HG02943 (cell line): ENCODE results near the gene TTC27.
"Not testable (repeated sequence)": the region's sequence is repeated elsewhere in the genome, so short reads cannot be mapped to it uniquely, and the experiment has no call there.

Experiments
- ATAC-seq: cut with Tn5 transposase; IDR thresholded peaks from one replicate; pipeline ENCODE4 v1.9.1; 2021; ENCODE audit warnings: mild to moderate bottlenecking, low read depth, moderate library complexity; ENCODE audit not compliant: unreplicated experiment

The TTC27 gene

DNA sequence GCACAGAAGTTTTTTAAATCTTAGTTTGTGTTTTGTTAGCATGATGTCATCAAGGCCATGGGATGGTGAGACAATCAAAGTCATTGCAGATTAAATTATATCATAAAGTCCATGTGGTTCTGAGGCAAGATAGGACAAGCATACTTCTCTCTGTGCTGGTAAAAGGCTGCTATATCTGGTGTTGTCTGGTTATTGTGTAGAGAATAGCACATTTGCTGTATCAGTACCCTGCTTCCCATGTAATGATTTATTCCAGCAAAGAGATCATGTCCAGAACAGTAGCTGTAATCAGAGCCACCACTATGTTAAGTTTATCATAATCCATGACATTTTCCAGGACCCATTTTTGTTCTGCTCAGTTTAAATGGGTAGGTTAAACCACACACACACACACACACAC lies 123.0 kb downstream of the TTC27 start:
- no peak for ATAC-seq

DNA sequence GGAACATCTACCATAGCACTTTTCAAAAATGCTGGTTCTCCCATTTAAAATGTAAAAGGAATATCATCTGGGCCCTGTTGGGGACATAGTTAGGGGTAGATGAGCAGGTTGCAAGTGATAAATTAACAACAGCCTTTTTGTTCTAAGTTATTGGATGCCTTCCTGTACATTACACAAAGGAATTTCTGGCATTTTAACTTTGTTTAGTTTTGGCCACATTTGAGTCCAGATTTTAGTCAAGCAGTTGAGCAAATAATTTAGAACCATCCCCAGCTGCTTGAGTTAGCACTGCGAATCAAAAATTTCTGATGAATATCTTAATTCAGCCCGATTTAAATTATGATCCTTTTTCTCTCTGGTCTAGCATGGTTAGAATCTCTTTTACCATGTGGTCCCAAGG lies 124.4 kb downstream of the TTC27 start:
- no peak for ATAC-seq

DNA sequence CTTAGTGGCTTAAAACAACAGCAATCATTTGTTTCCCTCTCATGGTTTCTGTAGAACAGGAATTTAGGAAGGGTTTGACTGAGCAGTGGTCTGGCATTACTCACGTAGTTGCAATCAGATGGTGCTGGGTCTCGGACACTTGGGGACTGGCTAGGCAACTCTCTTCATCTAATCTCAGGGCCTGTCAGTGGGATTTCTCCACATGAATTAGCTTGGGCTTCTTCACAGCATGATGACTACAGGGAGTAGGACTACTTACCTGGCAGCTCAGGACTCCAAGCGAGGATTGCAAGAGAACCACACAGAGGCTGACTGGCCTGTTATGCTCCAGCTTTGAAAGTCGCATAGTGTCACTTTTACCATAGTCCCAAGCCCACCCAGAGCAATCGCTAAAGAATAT lies 125.1 kb downstream of the TTC27 start:
- no peak for ATAC-seq

DNA sequence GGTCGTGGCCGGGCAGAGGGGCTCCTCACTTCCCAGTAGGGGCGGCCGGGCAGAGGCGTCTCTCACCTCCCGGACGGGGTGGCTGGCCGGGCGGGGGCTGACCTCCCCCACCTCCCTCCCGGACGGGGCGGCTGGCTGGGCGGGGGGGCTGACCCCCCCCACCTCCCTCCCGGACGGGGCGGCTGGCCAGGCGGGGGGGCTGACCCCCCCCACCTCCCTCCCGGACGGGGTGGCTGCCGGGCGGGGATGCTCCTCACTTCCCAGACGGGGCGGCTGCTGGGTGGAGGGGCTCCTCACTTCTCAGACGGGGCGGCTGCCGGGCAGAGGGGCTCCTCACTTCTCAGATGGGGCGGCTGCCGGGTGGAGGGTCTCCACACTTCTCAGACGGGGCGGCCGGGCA lies 126.8 kb downstream of the TTC27 start:
- ATAC-seq = not testable (repeated sequence)

DNA sequence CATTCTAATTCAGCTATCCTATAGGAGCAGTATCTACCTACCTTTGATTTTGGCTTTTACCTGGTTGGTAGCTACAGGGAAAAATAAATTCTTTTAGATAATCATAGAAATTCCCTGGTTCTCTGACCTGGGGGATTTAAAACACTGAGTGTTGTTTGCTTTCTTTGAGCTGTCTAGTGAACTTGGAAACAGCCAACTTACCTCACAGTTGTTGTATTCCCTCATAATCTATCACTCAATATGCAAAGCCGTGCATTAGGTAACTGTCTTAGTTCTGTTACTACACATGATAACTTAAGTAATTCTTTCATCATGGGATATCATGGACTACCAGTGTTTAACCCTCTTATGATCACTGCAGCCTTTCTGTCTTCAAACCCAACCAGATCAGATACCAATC lies 127.8 kb downstream of the TTC27 start:
- no peak for ATAC-seq

DNA sequence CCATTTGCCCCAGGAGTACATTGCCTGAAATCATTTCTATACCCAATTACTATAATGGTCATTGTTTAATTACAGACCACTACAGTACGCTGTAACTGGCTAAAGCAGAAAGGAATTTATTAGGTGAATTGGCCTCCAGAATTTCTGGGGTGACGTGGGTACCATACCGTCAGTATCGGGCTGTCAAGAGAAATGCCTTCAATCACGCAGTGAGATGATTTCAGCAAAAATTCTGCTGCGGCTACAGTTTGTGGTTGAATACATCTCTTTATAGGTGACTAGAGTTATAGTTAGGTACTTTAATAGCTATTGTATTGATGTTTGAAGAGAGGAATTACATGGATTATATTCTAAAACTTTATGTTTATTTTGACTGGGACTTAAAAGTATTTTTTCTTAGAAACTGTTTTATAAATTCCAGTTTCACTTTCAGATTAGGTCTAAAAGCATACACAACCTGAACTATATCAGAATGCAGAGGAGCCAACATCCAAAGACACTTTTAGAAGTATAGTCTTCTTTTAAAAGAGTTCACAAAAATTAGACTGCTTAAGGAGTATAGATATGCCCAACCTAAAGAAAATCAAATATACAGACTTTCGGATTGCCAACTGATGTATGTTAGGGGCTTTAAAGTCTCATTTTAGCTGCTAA lies 128.4 kb downstream of the TTC27 start:
- ATAC-seq = no peak

DNA sequence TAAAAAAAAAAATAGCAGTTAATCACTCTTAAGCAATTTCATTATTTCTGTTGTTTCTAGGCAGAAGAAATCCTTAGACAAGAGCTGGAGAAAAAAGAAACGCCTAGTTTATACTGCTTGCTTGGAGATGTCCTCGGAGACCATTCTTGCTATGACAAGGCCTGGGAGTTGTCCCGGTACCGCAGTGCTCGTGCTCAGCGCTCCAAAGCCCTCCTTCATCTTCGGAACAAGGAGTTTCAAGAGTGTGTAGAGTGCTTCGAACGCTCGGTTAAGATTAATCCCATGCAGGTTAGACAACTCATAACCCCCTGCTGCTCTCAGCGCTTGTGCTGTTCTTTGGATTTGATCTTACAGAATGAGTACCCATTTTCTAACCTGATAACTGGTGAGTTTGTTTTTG lies 130.4 kb downstream of the TTC27 start:
- no peak for ATAC-seq

DNA sequence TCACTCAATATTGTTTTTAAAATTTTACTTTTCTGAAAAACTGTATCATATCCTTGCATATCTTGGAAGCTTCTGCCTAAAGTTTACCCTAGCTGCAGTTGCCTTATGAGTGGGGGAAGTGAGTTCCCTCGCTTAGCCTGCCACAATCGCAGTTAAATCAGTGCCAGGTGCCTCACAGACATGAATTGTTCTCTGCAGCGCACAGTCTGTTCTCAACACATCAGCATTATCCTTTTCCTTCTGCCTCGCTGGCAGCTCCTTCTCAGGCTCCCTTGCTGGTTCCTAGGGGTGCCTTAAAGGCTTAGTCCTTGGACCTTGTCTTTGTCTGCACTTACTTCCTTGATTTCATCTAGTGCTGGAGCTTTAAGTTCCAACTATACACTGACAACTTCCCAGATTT lies 132.8 kb downstream of the TTC27 start:
- no peak for ATAC-seq

DNA sequence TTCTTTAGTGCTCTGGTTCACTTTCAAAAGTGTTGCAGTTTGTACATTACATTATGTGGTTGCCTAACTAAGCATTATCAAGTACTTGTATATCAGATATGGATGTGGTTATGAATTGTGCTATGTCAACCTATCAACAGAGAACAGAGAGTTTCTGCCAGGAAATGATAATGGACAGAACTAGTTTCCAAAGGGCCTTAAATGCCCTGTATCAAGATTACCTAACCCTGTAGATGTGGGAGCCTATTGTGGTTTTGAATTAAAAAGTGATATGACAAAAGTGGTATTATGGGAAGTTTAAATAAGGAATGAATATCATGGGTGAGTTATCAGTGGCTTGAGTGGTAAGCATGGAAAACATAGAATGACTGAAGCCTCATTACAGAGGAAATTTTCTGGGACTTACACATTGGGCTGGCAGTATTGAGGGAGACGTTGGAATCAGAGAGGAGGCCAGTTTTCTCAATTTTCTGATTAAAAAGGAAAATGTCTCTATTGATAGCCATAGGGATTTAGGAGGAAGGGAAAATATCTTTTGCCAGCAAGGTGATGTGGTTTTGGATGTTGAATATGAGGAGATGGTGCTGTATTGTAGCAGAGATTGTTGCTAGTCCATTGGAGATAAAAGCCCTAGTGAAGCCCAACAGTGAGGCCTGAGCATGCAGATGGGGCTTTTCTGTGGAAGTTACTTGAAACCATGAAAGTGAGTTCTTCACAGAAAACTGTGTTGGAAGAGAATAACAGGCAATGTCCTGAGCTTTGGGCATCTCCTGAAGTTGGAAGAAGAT lies 140.7 kb downstream of the TTC27 start:
- ATAC-seq = no peak

DNA sequence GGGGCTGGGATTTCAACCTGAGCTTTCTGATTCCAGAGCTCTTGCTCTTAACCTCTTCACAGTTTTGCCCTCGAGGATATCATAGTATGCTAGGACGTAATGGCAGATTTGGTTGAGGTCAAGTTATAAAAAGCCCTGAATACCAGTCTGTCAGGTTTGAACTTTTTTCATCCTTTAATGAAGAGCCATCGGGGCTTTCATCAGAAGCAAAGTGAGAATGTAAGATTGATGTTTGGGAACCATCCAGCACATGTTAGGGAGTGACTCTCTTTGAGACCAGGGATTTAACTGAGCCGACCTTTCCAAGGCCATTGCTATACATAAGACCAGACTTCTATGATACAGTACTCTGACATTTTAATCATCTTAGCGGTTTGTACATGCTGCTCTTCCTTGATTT lies 142.5 kb downstream of the TTC27 start:
- no peak for ATAC-seq

DNA sequence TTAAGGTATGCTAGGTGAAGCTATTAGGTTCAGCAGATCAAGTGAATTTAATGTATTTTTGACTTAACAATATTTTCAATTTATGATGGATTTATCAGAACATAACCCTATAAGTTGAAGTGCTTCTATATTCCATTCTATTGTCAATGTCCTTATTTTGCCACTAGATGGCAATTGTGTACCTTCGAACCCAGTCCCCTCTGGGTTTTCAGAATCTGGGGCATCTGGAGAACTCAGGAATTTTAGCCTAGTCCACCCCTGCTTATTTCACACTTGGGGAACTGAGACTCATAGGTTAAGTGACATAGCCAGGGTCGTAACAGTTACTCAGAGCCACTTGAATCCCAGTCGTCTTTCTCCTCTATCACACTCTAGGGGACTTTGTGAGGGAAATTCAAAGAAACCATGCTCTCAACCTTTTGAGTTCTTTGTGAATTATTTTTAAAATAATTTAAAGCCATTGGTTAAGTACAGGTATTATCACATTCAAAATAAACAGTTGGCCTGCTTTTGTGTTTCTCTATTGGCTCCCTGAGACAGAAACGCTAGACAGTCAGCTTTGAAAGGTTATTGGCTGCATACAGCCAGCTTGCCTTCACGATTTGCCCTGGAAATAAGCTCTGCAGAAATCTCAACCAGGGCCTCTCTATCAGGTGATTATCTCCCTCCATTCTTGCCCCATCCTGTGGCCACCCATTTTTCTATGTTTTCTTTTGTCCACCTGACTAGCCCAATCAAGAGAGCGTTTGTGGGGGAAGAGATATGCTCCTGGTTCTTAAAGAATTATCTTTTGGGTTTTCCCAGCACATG lies 145.0 kb downstream of the TTC27 start:
- no peak for ATAC-seq

DNA sequence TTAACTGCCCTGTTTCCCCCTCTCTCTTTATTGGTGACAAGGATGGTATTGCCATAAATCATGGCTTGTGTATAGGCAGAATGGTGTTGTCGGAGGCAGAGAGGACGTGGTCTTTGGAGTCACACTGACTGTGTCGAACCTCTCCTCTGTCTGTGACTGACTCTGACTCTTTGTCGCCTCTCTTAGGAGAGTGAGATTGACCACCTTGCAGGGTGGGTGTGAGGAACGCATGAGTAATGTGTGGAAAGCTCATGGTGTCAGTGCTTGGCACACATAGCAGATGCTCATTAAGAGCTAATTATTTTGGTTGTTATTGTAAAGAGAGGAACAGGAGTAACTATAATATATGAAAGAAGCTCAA lies 145.6 kb downstream of the TTC27 start:
- no peak for ATAC-seq

DNA sequence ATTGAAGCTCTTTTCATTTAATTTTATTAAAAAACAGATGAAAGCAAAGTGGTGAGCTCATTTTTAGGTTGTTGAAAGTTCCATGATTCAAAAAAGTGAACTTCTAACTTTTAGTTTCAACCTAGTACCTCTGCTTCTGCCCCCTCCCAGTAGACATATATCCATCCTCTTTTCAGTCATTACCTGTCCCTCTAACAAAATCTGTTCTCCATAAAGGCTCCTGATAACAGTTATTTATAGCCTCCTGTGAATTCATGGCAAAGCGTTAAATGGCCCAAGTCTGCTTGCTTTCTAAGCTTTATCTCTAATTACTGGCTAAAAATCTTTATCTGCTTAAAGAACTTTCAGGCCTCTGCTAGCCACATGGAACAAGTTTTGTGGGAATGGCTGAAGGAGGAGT lies 148.1 kb downstream of the TTC27 start:
- no peak for ATAC-seq

DNA sequence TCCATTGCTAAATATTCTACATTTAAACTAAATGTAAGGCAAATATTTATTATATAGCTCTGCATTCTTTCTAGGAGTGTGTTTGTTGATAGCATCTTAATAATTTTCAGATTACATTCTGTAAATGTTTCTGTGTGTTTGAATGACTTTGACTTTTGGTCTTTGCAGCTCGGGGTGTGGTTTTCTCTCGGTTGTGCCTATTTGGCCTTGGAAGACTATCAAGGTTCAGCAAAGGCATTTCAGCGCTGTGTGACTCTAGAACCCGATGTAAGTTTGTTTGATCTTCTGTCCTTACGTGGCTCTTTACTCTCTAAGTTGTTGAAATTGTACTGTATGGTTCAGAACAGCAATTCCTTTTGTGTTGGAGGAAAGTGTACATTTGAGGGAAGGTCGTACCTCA lies 149.9 kb downstream of the TTC27 start:
- no peak for ATAC-seq

DNA sequence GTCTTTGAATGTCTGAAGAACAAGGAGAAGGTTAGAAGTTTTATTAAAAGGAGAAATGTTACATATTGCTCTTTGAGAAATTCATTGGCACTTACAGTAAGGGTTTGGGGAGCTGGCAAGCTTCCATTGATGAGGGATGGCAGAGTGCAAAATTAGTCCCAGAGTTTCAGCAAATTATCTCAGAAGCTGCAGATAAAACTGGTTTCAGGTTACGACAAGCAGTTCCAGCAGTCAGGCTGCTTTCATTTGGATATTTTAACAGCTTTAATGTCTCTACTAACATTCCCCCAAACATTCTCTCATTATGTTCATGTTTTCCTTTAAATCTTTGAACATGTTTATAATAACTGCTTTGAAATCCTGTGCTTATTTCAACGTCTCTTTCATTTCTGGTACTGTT lies 153.1 kb downstream of the TTC27 start:
- ATAC-seq = no peak

DNA sequence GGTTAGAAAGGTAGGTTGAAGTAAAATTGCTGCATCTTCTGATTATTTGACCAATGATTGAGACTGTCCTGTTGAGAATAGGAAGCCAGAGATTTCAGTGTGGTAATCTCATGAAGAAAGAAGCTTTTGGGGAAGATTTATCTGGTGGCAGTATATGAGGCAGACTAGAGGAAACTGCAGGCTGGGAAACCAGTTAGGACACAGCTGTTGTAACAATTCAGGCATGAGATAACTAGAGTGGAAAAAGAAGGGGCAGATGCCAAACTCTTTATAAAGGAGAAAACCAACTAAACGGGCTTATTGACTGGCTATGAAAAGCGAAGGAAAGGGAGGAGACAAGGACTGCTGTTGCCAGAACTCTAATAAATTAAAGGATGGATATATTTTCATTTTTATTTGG lies 155.6 kb downstream of the TTC27 start:
- no peak for ATAC-seq

DNA sequence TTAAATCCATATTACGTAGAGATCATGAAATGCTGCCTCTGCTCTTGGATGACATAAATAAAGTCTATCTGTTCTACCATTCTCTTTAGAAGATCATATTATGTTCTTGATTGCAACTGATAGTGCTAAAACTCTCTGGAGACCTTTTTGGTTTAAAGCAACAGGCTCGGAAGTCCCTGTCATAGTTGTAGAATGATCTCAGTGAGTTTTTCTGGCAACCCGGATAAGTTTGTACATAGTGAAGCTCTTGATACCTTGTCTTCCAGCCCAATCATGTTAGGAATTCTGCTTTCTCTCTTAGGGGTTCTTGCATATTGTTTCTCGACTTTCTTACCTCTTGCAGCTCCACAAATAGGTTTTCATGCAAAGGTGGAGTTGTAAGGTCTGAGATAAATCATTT lies 156.1 kb downstream of the TTC27 start:
- ATAC-seq = no peak

DNA sequence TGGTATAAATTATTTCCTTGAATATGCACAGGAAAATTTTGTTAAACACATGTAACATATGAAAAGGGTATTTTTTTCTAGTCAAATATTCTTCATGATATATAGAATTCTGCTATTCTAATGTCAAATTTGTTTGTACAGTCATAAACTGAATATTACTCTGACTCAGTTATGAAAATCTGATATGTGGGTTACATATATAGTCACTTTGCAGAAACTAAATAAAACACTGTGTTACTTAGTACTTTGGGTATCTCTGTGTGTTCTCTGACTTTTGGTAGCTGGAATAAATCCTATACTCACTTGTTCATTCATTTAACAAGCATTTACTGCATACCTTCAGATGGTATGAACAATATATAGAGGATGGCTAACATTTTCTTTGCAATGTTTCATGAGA lies 159.4 kb downstream of the TTC27 start:
- ATAC-seq = no peak

DNA sequence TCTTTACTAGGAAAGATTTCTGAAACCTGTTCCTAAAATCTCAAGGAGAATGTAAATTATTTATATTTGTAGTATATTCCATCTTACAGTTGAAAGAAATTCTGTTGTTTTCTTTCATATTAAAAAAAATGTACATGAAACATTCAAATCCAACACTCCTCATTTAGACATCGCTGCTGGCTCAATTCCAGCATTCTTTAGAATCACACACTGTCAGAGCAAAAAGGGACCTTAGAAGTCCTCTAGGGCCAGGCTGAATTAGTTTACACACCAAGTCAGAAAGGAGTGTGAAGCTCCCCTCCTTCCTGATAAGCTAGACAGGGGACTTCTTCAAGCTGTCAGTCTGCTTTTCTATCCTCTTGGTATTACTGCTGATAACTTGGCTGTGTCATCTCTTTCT lies 160.3 kb downstream of the TTC27 start:
- no peak for ATAC-seq

DNA sequence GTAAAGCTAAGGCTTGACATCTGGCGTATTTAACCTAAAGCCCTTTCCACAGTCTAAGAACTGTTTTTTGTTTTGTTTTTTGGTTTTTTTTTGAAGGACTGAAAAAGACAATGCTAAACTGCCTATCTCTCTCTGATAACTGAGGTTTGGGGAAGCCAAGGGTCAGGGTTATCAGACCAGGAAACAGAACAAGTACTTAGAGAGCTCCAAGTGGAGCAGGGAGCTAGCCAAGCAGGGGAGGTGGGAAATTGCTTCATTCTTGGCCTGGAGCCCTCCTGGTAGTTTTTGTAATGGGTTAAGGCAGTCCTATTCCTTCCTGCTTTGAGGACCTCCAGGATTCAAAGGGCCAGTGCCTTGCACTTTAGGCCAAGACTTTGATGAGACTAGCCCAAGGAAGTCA lies 164.6 kb downstream of the TTC27 start:
- no peak for ATAC-seq

DNA sequence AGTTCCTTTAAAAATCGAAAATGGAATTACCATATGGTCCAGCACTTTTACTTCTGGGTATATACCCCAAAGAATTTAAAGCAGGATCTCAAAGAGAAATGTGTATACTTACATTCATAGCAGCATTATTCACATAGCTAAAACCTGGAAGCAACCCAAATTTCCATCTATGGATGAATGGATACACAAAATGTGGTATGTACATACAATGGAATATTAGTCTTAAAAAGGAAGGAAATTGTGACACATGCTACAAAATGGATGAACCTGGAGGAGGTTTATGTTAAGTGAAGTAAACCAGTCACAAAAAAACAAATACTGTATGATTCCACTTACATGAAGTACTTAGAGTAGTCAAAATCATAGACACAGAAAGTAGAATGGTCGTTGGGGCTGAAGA lies 171.0 kb downstream of the TTC27 start:
- ATAC-seq = no peak

DNA sequence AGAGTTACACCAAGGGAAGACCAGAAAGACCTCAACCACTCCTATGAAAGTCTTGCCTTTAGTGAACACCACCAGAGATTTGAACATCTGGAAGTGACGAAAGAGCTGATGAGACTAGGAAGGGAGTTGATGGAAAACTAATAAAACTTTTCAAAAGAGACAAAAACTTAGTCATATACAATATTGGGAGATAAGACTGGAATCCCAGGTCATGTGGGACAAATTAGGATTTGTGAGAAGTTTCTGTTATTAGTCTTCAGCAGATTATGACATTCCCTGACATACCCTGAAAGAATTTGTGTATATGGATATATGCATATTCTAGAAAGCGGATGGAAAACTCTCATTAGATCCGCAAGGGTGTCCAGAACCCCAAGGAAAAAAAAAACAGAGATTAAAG lies 173.9 kb downstream of the TTC27 start:
- no peak for ATAC-seq
